DOHH2 (cell line): ENCODE results near the gene MCRIP1.

ENCODE experiments used
- H3F3A ChIP-seq: fragments of 200-600 bp; sonication (generic), shearing (Covaris generic); 2 replicates; pipeline ENCODE4 v1.6.0; 2016; ENCODE audit warnings: antibody characterized with exemption, mild to moderate bottlenecking; ENCODE audit not compliant: control insufficient read depth, insufficient read depth
- H3K27ac ChIP-seq: fragments of 200-600 bp; sonication (generic); 2 replicates; pipeline ENCODE4 v1.5.1; 2014; ENCODE audit warnings: low read depth, mild to moderate bottlenecking, low read length, moderate library complexity
- H3K27me3 ChIP-seq: fragments of 200-600 bp; sonication (generic); 2 replicates; pipeline ENCODE4 v1.6.1; 2014; ENCODE audit warnings: mild to moderate bottlenecking, low read length, mixed read lengths; ENCODE audit not compliant: control insufficient read depth
- H3K36me3 ChIP-seq: fragments of 200-600 bp; sonication (generic); 2 replicates; pipeline ENCODE4 v1.6.1; 2014; ENCODE audit warnings: mild to moderate bottlenecking, low read length, moderate library complexity, mixed read lengths; ENCODE audit not compliant: control insufficient read depth
- H3K4me1 ChIP-seq: fragments of 200-600 bp; sonication (generic); 2 replicates; pipeline ENCODE4 v1.6.1; 2014; ENCODE audit warnings: mild to moderate bottlenecking, low read length, mixed read lengths; ENCODE audit not compliant: control insufficient read depth
- H3K4me2 ChIP-seq: fragments of 200-600 bp; sonication (generic); 2 replicates; pipeline ENCODE4 v1.6.0; 2014; ENCODE audit warnings: mild to moderate bottlenecking, low read length, moderate library complexity
- H3K4me3 ChIP-seq: fragments of 200-600 bp; sonication (generic); 2 replicates; pipeline ENCODE4 v1.5.1; 2014; ENCODE audit warnings: mild to moderate bottlenecking, low read length, mixed read lengths
- H3K79me2 ChIP-seq: fragments of 200-600 bp; sonication (generic); 2 replicates; pipeline ENCODE4 v1.6.1; 2014; ENCODE audit warnings: mild to moderate bottlenecking, low read length, mixed read lengths; ENCODE audit not compliant: control insufficient read depth
- H3K9me2 ChIP-seq: fragments of 200-600 bp; sonication (generic); replicated peaks from 2 replicates; pipeline ENCODE4 v1.6.1; 2014; ENCODE audit warnings: mild to moderate bottlenecking, low read length, mixed read lengths; ENCODE audit not compliant: control insufficient read depth
- H3K9me3 ChIP-seq: fragments of 200-600 bp; sonication (generic); 2 replicates; pipeline ENCODE4 v1.6.1; 2014; ENCODE audit warnings: antibody characterized with exemption, low read length, mixed read lengths; ENCODE audit not compliant: control insufficient read depth, insufficient read depth
- H4K20me1 ChIP-seq: fragments of 200-600 bp; sonication (generic); 2 replicates; pipeline ENCODE4 v1.6.0; 2014; ENCODE audit warnings: low read depth, mild to moderate bottlenecking, antibody characterized with exemption, low read length, moderate library complexity; ENCODE audit not compliant: control insufficient read depth, insufficient read depth
- CTCF ChIP-seq: fragments of 200-600 bp; sonication (generic); IDR thresholded peaks from one replicate; pipeline ENCODE4 v1.5.1; 2014; ENCODE audit warnings: antibody characterized with exemption, mild to moderate bottlenecking, low read depth, low read length; ENCODE audit not compliant: poor library complexity, severe bottlenecking
- EZH2phosphoT487 ChIP-seq: fragments of 200-600 bp; sonication (generic); IDR thresholded peaks from 2 replicates; pipeline ENCODE4 v1.6.1; 2017; ENCODE audit warnings: borderline replicate concordance, mild to moderate bottlenecking, antibody characterized with exemption, low read length, moderate library complexity, mixed read lengths

Gene MCRIP1

GRCh38 chr17:81802856-81803643, 30.0 kb downstream of the MCRIP1 start:
- H3K27me3 ChIP-seq = peaks cover 12% of the 10 kb centered on the region
- H3K27ac ChIP-seq = no peak overlapping the region
- H3K4me3 ChIP-seq = no peak overlapping the region
- no peaks in the 10 kb centered on the region for H3F3A ChIP-seq
- no peaks in the 10 kb centered on the region for H3K36me3 ChIP-seq
- no peaks in the 10 kb centered on the region for H3K4me1 ChIP-seq
- no peaks in the 10 kb centered on the region for H4K20me1 ChIP-seq
- no peaks in the 10 kb centered on the region for H3K79me2 ChIP-seq
- no peak overlapping the region for H3K4me2 ChIP-seq
- no peak for TF ChIP-seq EZH2phosphoT487
- TF ChIP-seq CTCF = no peak
- H3K9me3 ChIP-seq = no peaks in the 10 kb centered on the region
- no peaks in the 10 kb centered on the region for H3K9me2 ChIP-seq

- H4K20me1 ChIP-seq = no peaks in the 10 kb centered on the region
- 0 out of 2 replicates have a peak, but pooled peaks cover 4% of the 10 kb centered on the region for H3K27me3 ChIP-seq
Observed at GRCh38 chr17:81802048-81802758, 30.9 kb downstream of the MCRIP1 start.

GRCh38 chr17:81801327-81801726, 31.8 kb downstream of the MCRIP1 start:
- Histone ChIP-seq H3K4me3 (no peak overlapping the region), H3K27me3 (0 out of 2 replicates have a peak, but pooled peaks cover 1% of the 10 kb centered on the region), H4K20me1 (no peaks in the 10 kb centered on the region), H3K36me3 (no peaks in the 10 kb centered on the region), H3K79me2 (no peaks in the 10 kb centered on the region), H3K27ac (no peak overlapping the region), H3F3A (no peaks in the 10 kb centered on the region), H3K4me2 (no peak overlapping the region), H3K9me2 (no peaks in the 10 kb centered on the region), H3K9me3 (no peaks in the 10 kb centered on the region), H3K4me1 (no peaks in the 10 kb centered on the region)
- no peak for TF ChIP-seq CTCF
- TF ChIP-seq EZH2phosphoT487 = no peak

More at GRCh38 chr17:81802048-81802758, 30.9 kb downstream of the MCRIP1 start:
- no peaks in the 10 kb centered on the region for H3K9me3 ChIP-seq
- no peaks in the 10 kb centered on the region for H3K36me3 ChIP-seq
- H3K79me2 ChIP-seq = no peaks in the 10 kb centered on the region
- TF ChIP-seq EZH2phosphoT487 (no peak), CTCF (no peak)
- H3K27ac ChIP-seq = no peak overlapping the region
- no peak overlapping the region for H3K4me2 ChIP-seq
- no peaks in the 10 kb centered on the region for H3K9me2 ChIP-seq
- H3K4me1 ChIP-seq = no peaks in the 10 kb centered on the region
- H3K4me3 ChIP-seq = no peak overlapping the region
- H3F3A ChIP-seq = no peaks in the 10 kb centered on the region
